Vagina (tissue), 2 donors: ENCODE results near the gene WSB1. TPM values are rescaled to one million over a fixed set of nuclear protein-coding genes. Genes with fewer than 3 reads are reported as not detected.
"Not testable (repeated sequence)": the region's sequence is repeated elsewhere in the genome, so short reads cannot be mapped to it uniquely, and the experiment has no call there.

Source experiments
- DNase-seq, 2 donors: peaks; one replicate each; pipeline ENCODE4 v3.0.0-alpha.2; 2017; ENCODE audit errors: extremely low spot score in 2 of 2
- H3K27ac ChIP-seq: fragments of 200-600 bp; sonication (generic); one replicate; pipeline ENCODE4 v1.5.1; 2019
- H3K27me3 ChIP-seq: fragments of 200-600 bp; sonication (generic); one replicate; pipeline ENCODE4 v1.5.1; 2019
- H3K36me3 ChIP-seq, 2 donors: fragments of 200-600 bp; sonication (generic); one replicate each; pipeline ENCODE4 v1.5.1; 2017 to 2019
- H3K4me1 ChIP-seq: fragments of 200-600 bp; sonication (generic); one replicate; pipeline ENCODE4 v1.5.1; 2019
- H3K4me3 ChIP-seq, 2 donors: fragments of 200-600 bp; sonication (generic); 1 replicate in 1 of 2; 2 replicates in 1 of 2; pipeline ENCODE4 v1.5.1; 2016 to 2019
- H3K9me3 ChIP-seq: fragments of 200-600 bp; sonication (generic); one replicate; pipeline ENCODE4 v1.5.1; 2019
- CTCF ChIP-seq, 3 experiments: fragments of 450-650 bp in 2 of 3; fragments of 200-600 bp in 1 of 3; sonication (generic) in 1 of 3; IDR thresholded peaks; one replicate each; pipeline ENCODE4 v1.5.1; 2017 to 2019; ENCODE audit warnings: antibody characterized with exemption in 3 of 3, mild to moderate bottlenecking in 2 of 3, moderate library complexity in 2 of 3
- POLR2A ChIP-seq, 2 donors: fragments of 450-650 bp; IDR thresholded peaks; one replicate each; pipeline ENCODE4 v1.6.1; 2017; ENCODE audit warnings: antibody characterized with exemption in 2 of 2, mild to moderate bottlenecking in 2 of 2, moderate library complexity in 2 of 2
- POLR2AphosphoS5 ChIP-seq, 2 donors: sonication (generic); formaldehyde crosslinking; IDR thresholded peaks; one replicate each; pipeline ENCODE4 v1.9.0; 2017; ENCODE audit warnings: antibody characterized with exemption in 2 of 2, mild to moderate bottlenecking in 2 of 2, low read depth in 1 of 2; ENCODE audit not compliant: insufficient read depth in 1 of 2
- intact Hi-C: fragments of 100-400 bp; cut with DNase I; formaldehyde crosslinking; loops from one replicate; pipeline ENCODE4 v1.15.1; 2023
- total RNA-seq: library from RNA; depleted of rRNA; stranded (reverse); fragments of >200 nt; gene quantifications from one replicate; pipeline ENCODE4 v1.2.3, GENCODE V29; 2016

Gene WSB1
- total RNA-seq, 1 donor from 2014 or later: 158 TPM

- Histone ChIP-seq H3K36me3 (no peaks in the 10 kb centered on the region), H3K4me1 (peaks cover 50% of the 10 kb centered on the region), H3K27me3 (no peaks in the 10 kb centered on the region), H3K4me3 (no peak overlapping the region), H3K27ac (peak overlapping the region; percentile 92), H3K9me3 (no peaks in the 10 kb centered on the region)
- DNase-seq: peak in 1 of 2 donors; percentile 89
- TF ChIP-seq POLR2A (IDR thresholded peaks at IDR 0.05): no peak
- no peak for TF ChIP-seq CTCF (IDR thresholded peaks at IDR 0.05)
- peak; percentile 57 to 93 for TF ChIP-seq POLR2AphosphoS5 (IDR thresholded peaks at IDR 0.05; ENCODE audit: insufficient read depth in 1 of 2, low read depth in 1 of 2)
- intact Hi-C loops: loop anchor here (5.0 kb wide), 1 partner anchor 45 kb away; the partner anchor contains the start of gene WSB1
Observed at GRCh38 chr17:27247071-27247957, 46.6 kb upstream of the WSB1 start.

- intact Hi-C loops: loop anchor here (5.0 kb wide), 1 partner anchor 44 kb away; the partner anchor contains the start of gene WSB1
- Histone ChIP-seq H3K4me3 (no peak overlapping the region), H3K4me1 (peaks cover 44% of the 10 kb centered on the region), H3K27ac (peak overlapping the region; percentile 92), H3K9me3 (no peaks in the 10 kb centered on the region), H3K36me3 (no peaks in the 10 kb centered on the region), H3K27me3 (no peaks in the 10 kb centered on the region)
- DNase-seq: no peak
- TF ChIP-seq POLR2A (IDR thresholded peaks at IDR 0.05): no peak
- no peak for TF ChIP-seq CTCF (IDR thresholded peaks at IDR 0.05)
- no peak for TF ChIP-seq POLR2AphosphoS5 (IDR thresholded peaks at IDR 0.05; ENCODE audit: insufficient read depth in 1 of 2, low read depth in 1 of 2)
Observed at GRCh38 chr17:27247958-27248342, 46.0 kb upstream of the WSB1 start.

- H3K9me3 ChIP-seq, H3K4me3 ChIP-seq, DNase-seq, H3K27ac ChIP-seq, H3K27me3 ChIP-seq, intact Hi-C loops, H3K36me3 ChIP-seq: not testable (repeated sequence)
- peaks cover 27% of the 10 kb centered on the region for H3K4me1 ChIP-seq
Observed at GRCh38 chr17:27250791-27251190, 43.1 kb upstream of the WSB1 start.

- H3K9me3 ChIP-seq, DNase-seq, H3K27me3 ChIP-seq, H3K36me3 ChIP-seq, H3K27ac ChIP-seq, H3K4me3 ChIP-seq, intact Hi-C loops: not testable (repeated sequence)
- peaks cover 18% of the 10 kb centered on the region for H3K4me1 ChIP-seq
Observed at GRCh38 chr17:27254802-27255201, 39.1 kb upstream of the WSB1 start.

GRCh38 chr17:27256225-27257030 lies 37.5 kb upstream of the WSB1 start:
- intact Hi-C loops: no loop called here
- H3K36me3 ChIP-seq: no peaks in the 10 kb centered on the region
- peak overlapping the region; percentile 72 for H3K27ac ChIP-seq
- no peaks in the 10 kb centered on the region for H3K9me3 ChIP-seq
- H3K4me1 ChIP-seq: peaks cover 18% of the 10 kb centered on the region
- H3K4me3 ChIP-seq: no peak overlapping the region
- no peaks in the 10 kb centered on the region for H3K27me3 ChIP-seq
- no peak for DNase-seq
- TF ChIP-seq POLR2A (IDR thresholded peaks at IDR 0.05): no peak
- peak in 1 of 2 donors; percentile 55 for TF ChIP-seq POLR2AphosphoS5 (IDR thresholded peaks at IDR 0.05; ENCODE audit: insufficient read depth in 1 of 2, low read depth in 1 of 2)

GRCh38 chr17:27257031-27257357 lies 36.9 kb upstream of the WSB1 start:
- H3K27ac ChIP-seq: peak overlapping the region; percentile 72
- H3K36me3 ChIP-seq: no peaks in the 10 kb centered on the region
- intact Hi-C loops: no loop called here
- H3K9me3 ChIP-seq: no peaks in the 10 kb centered on the region
- TF ChIP-seq POLR2A (IDR thresholded peaks at IDR 0.05): no peak
- TF ChIP-seq POLR2AphosphoS5 (IDR thresholded peaks at IDR 0.05; ENCODE audit: insufficient read depth in 1 of 2, low read depth in 1 of 2): no peak
- no peak for TF ChIP-seq CTCF (IDR thresholded peaks at IDR 0.05)
- peaks cover 18% of the 10 kb centered on the region for H3K4me1 ChIP-seq
- H3K27me3 ChIP-seq: no peaks in the 10 kb centered on the region
- no peak overlapping the region for H3K4me3 ChIP-seq
- no peak for DNase-seq
